Measurements from ENCODE around the gene HDAC7. TPM values are rescaled to one million over a fixed set of nuclear protein-coding genes. Genes with fewer than 3 reads are reported as not detected.
A peak's percentile ranks its signal among the peaks of the same experiment; 100 is the strongest.

The HDAC7 gene
- total RNA-seq, 6 experiments from 2014 or later: 104 to 120 (median 108) TPM

DNA sequence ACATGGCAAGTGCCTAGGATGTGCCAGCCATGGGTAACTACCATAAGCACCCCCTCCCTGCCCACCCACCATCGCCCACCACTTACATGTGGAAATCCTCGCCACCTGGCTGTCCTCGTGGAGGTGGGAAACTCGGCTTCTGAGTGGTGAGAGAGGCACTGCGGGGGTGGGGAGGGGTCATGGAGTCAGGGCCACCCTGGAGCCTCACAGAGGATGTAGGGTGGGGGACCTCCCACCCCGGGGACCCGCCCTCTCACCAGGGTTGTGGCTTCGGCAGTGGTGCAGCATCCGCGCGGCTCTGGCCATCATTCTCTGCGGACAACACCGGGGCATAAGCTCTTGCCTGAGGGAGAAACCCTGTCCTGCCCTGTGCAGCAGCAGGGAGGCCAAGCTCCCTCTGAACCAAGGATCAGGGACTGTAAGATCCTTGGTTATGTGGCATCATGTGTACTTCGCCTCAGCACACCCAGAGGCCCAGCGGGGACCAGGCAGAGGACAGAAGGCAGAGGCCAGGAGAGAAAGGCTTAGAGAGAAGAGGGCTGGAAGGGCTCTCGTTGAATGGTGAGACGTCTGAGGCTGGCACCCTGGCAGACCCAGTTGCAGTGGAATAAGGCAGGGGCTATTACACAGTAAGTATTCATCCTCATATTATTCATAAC lies 81.6 kb downstream of the HDAC7 start:
- H3K27me3 Mint-ChIP-seq (ENCODE audit: insufficient read depth): peaks cover 2% of the 10 kb centered on the region; the same call in 1 of the 2 replicates
- no peak overlapping the region; the same call in 1 of the 2 replicates for H3K27ac Mint-ChIP-seq
- TF ChIP-seq CTCF (IDR thresholded peaks at IDR 0.05): no peak
- H3K36me3 Mint-ChIP-seq (ENCODE audit: low read depth): no peaks in the 10 kb centered on the region
- DNase-seq: no peak
- no peaks in the 10 kb centered on the region for H3K9me3 Mint-ChIP-seq
- no peak overlapping the region for H3K4me3 Mint-ChIP-seq
- peaks cover 18% of the 10 kb centered on the region for H3K4me1 Mint-ChIP-seq (ENCODE audit: low read depth)

GRCh38 chr12:47736877-47737676 lies 82.6 kb downstream of the HDAC7 start:
- Mint-ChIP-seq H3K27ac (peak overlapping the region; percentile 64), H3K36me3 (ENCODE audit: low read depth) (no peaks in the 10 kb centered on the region), H3K9me3 (no peaks in the 10 kb centered on the region), H3K27me3 (ENCODE audit: insufficient read depth) (peaks cover 6% of the 10 kb centered on the region), H3K4me1 (ENCODE audit: low read depth) (peaks cover 18% of the 10 kb centered on the region), H3K4me3 (peak overlapping the region; percentile 62)
- DNase-seq: peak; percentile 31
- TF ChIP-seq CTCF (IDR thresholded peaks at IDR 0.05): no peak

DNA sequence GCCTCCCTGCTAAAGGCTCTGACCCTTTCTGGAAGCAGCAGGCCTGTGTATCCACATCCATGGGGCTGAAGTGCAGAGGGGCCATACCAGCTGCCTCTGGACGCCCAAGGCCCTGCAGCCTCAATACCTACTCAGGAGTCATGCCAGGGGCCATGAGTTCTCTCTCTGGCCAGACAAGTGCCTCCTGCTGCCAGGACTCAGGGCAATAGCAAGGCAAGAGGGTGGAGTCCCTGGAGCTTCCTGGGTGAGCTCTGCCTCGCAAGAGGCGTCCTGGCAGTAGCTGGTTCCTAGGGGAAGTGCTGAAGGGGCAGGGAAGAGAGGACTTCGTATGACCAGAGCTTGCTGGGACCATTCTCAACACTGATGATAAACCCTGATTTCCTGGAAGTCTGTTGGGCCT lies 83.5 kb downstream of the HDAC7 start:
- Mint-ChIP-seq H3K9me3 (no peaks in the 10 kb centered on the region), H3K4me1 (ENCODE audit: low read depth) (peaks cover 13% of the 10 kb centered on the region), H3K27ac (no peak overlapping the region), H3K27me3 (ENCODE audit: insufficient read depth) (peaks cover 6% of the 10 kb centered on the region), H3K4me3 (no peak overlapping the region), H3K36me3 (ENCODE audit: low read depth) (no peaks in the 10 kb centered on the region)
- no peak for DNase-seq
- TF ChIP-seq CTCF (IDR thresholded peaks at IDR 0.05): no peak

DNA sequence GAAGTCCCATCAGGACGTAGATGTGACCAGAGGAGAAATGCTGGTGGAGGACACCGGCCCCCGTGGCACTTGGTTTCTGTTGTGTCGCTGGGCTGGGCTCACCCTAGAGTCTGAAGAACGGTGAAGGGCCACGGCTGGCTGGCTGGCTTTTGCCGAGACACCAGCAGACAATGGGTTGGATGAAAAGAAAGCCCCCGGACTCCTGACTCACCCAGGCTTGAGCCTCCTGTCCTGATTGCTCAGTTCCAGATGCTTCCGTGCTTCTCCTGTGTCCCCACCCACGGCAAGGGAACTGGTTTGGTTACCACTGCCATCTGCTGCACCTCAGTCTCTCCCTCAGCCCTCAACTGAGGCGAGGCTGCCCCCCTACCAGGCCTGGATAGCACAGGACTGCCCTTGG lies 84.1 kb downstream of the HDAC7 start:
- TF ChIP-seq CTCF (IDR thresholded peaks at IDR 0.05): no peak

GRCh38 chr12:47734725-47735480 lies 84.8 kb downstream of the HDAC7 start:
- H3K27ac Mint-ChIP-seq: no peak overlapping the region
- DNase-seq: no peak
- TF ChIP-seq CTCF (IDR thresholded peaks at IDR 0.05): no peak
- H3K4me3 Mint-ChIP-seq: no peak overlapping the region
- peaks cover 6% of the 10 kb centered on the region for H3K27me3 Mint-ChIP-seq (ENCODE audit: insufficient read depth)
- H3K36me3 Mint-ChIP-seq (ENCODE audit: low read depth): no peaks in the 10 kb centered on the region
- H3K9me3 Mint-ChIP-seq: no peaks in the 10 kb centered on the region
- peaks cover 22% of the 10 kb centered on the region for H3K4me1 Mint-ChIP-seq (ENCODE audit: low read depth)

More for the DNA sequence above, 84.1 kb downstream of the HDAC7 start:
- no peaks in the 10 kb centered on the region for H3K9me3 Mint-ChIP-seq
- H3K27me3 Mint-ChIP-seq (ENCODE audit: insufficient read depth): peaks cover 6% of the 10 kb centered on the region
- H3K27ac Mint-ChIP-seq: no peak overlapping the region
- H3K4me3 Mint-ChIP-seq: no peak overlapping the region
- H3K4me1 Mint-ChIP-seq (ENCODE audit: low read depth): peaks cover 15% of the 10 kb centered on the region
- no peak for DNase-seq
- no peaks in the 10 kb centered on the region for H3K36me3 Mint-ChIP-seq (ENCODE audit: low read depth)

All from HFFc6 (cell line).